ENCODE data around the gene GRM7.

Gene GRM7

GRCh38 chr3:7266551-7266950 lies 405.6 kb downstream of the GRM7 start:
- DNase-seq: no peak
- Histone ChIP-seq H3K4me3 (ENCODE audit: low read length) (no peak overlapping the region), H3K9me3 (replicated peaks; ENCODE audit: insufficient read depth, low read length) (no peaks in the 10 kb centered on the region), H3K36me3 (replicated peaks; ENCODE audit: insufficient read depth, low read length) (no peaks in the 10 kb centered on the region), H3K9ac (ENCODE audit: low read length) (no peak overlapping the region), H3K79me2 (ENCODE audit: low read length) (no peaks in the 10 kb centered on the region), H3K27ac (ENCODE audit: low read length) (no peak overlapping the region), H3F3A (ENCODE audit: insufficient read depth, low read length) (no peaks in the 10 kb centered on the region), H4K20me1 (ENCODE audit: insufficient read depth, low read length) (no peaks in the 10 kb centered on the region), H3K4me2 (ENCODE audit: low read depth, low read length) (no peak overlapping the region), H3K27me3 (replicated peaks; ENCODE audit: insufficient read depth, low read length) (no peaks in the 10 kb centered on the region), H2AFZ (ENCODE audit: low read length) (no peak overlapping the region), H3K9me2 (replicated peaks; ENCODE audit: insufficient read depth, low read length) (no peaks in the 10 kb centered on the region), H3K4me1 (ENCODE audit: low read length) (no peaks in the 10 kb centered on the region)
- TF ChIP-seq EZH2 (optimal IDR thresholded peaks at IDR 0.05; ENCODE audit: low read depth, low read length) (no peak), CTCF (IDR thresholded peaks at IDR 0.05; ENCODE audit: low read length) (no peak), EZH2phosphoT487 (IDR thresholded peaks at IDR 0.05; ENCODE audit: low read length) (no peak)

GRCh38 chr3:7270731-7271130 lies 409.8 kb downstream of the GRM7 start:
- Histone ChIP-seq H3K79me2 (ENCODE audit: low read length) (no peaks in the 10 kb centered on the region), H4K20me1 (ENCODE audit: insufficient read depth, low read length) (no peaks in the 10 kb centered on the region), H3K9me3 (replicated peaks; ENCODE audit: insufficient read depth, low read length) (no peaks in the 10 kb centered on the region), H3K4me1 (ENCODE audit: low read length) (no peaks in the 10 kb centered on the region), H3K9me2 (replicated peaks; ENCODE audit: insufficient read depth, low read length) (no peaks in the 10 kb centered on the region), H3K27ac (ENCODE audit: low read length) (no peak overlapping the region), H2AFZ (ENCODE audit: low read length) (no peak overlapping the region), H3K4me3 (ENCODE audit: low read length) (no peak overlapping the region), H3F3A (ENCODE audit: insufficient read depth, low read length) (no peaks in the 10 kb centered on the region), H3K27me3 (replicated peaks; ENCODE audit: insufficient read depth, low read length) (no peaks in the 10 kb centered on the region), H3K4me2 (ENCODE audit: low read depth, low read length) (no peak overlapping the region), H3K9ac (ENCODE audit: low read length) (no peak overlapping the region), H3K36me3 (replicated peaks; ENCODE audit: insufficient read depth, low read length) (no peaks in the 10 kb centered on the region)
- DNase-seq: no peak
- TF ChIP-seq EZH2phosphoT487 (IDR thresholded peaks at IDR 0.05; ENCODE audit: low read length) (no peak), EZH2 (optimal IDR thresholded peaks at IDR 0.05; ENCODE audit: low read depth, low read length) (no peak), CTCF (IDR thresholded peaks at IDR 0.05; ENCODE audit: low read length) (no peak)

- H3K9ac ChIP-seq (ENCODE audit: low read length): no peak overlapping the region
- H3K27me3 ChIP-seq (replicated peaks; ENCODE audit: insufficient read depth, low read length): no peaks in the 10 kb centered on the region
- no peaks in the 10 kb centered on the region for H3K9me3 ChIP-seq (replicated peaks; ENCODE audit: insufficient read depth, low read length)
- no peaks in the 10 kb centered on the region for H4K20me1 ChIP-seq (ENCODE audit: insufficient read depth, low read length)
- H3K9me2 ChIP-seq (replicated peaks; ENCODE audit: insufficient read depth, low read length): no peaks in the 10 kb centered on the region
- no peak for TF ChIP-seq CTCF (IDR thresholded peaks at IDR 0.05; ENCODE audit: low read length)
- no peak for TF ChIP-seq EZH2phosphoT487 (IDR thresholded peaks at IDR 0.05; ENCODE audit: low read length)
- no peak for TF ChIP-seq EZH2 (optimal IDR thresholded peaks at IDR 0.05; ENCODE audit: low read depth, low read length)
- no peaks in the 10 kb centered on the region for H3K4me1 ChIP-seq (ENCODE audit: low read length)
- no peaks in the 10 kb centered on the region for H3K79me2 ChIP-seq (ENCODE audit: low read length)
- DNase-seq: no peak
- H3K27ac ChIP-seq (ENCODE audit: low read length): no peak overlapping the region
- no peak overlapping the region for H2AFZ ChIP-seq (ENCODE audit: low read length)
- H3K4me2 ChIP-seq (ENCODE audit: low read depth, low read length): no peak overlapping the region
- H3K36me3 ChIP-seq (replicated peaks; ENCODE audit: insufficient read depth, low read length): no peaks in the 10 kb centered on the region
- no peak overlapping the region for H3K4me3 ChIP-seq (ENCODE audit: low read length)
- no peaks in the 10 kb centered on the region for H3F3A ChIP-seq (ENCODE audit: insufficient read depth, low read length)
Measured at GRCh38 chr3:7271631-7272030, 410.7 kb downstream of the GRM7 start.
